NCI-H2171 (cell line): Measurements from ENCODE around the gene ELOVL1.
"Not testable (repeated sequence)": the region's sequence is repeated elsewhere in the genome, so short reads cannot be mapped to it uniquely, and the experiment has no call there.

Source experiments
- DNase-seq: peaks from one replicate; lab custom pipeline; 2025; lab: John Stamatoyannopoulos, UW

Gene ELOVL1

DNA sequence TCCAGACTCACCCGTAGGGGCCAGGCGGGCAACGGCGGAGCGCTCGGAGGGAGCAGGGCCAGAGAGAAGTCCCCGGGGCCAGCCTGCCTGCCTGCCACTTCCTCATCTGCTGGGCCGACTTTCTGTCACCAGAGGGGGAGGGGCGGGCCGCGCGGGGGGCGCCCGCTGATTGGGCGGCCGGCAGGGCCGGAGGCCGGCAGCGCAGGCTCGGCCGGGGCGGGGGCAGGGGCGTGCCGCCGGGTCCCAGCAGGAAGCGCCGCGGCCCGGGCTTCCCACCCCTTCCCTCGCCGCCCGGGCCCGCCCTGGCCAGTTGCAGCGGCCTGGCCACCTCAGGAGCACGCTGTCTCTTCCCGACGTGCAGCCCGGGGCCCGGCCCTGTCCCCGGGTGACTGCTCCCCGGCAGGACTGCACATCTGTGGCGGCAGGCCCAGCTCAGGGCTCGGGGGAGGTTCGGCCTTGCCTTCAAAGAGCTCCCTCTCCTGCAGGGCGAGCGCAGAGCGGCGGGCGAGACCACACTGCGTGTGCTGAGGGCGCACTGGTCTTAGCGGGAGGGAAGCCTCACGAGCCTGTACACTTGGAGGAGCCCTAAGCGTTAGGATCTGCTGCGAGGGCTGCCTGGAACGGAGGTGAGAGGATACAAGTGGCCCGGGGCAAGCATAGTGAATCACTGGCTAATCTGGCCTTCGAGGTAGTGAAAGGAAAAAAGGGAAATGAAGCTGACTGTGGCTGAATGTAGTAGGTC, at the start of gene ELOVL1:
TSS of gene ELOVL1 (minus strand) at position 108 of the 742 bp plus-strand sequence. CDS start 2,402 bp downstream, outside the sequence.
- peak; percentile 84 for DNase-seq

GRCh38 chr1:43415901-43416300, 48.1 kb upstream of the ELOVL1 start:
- no peak for DNase-seq

GRCh38 chr1:43414634-43415223, 46.9 kb upstream of the ELOVL1 start:
- peak; percentile 39 for DNase-seq

DNA sequence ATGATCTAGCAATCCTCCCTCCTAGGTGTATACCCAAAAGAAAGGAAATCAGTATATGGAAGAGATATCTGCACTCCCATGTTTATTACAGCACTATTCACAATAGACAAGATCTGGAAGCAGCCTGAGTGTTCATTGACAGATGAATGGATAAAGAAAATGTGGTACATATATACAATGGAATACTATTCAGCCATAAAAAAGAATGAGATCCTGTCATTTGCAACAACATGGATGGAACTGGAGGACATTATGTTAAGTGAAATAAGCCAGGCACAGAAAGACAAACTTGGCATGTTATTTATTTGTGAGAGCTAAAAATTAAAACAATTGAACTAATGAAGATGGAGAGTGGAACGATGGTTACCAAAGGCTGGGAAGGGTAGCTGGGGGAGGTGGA, 45.6 kb upstream of the ELOVL1 start:
- not testable (repeated sequence) for DNase-seq

- no peak for DNase-seq
Observed at GRCh38 chr1:43410571-43410970, 42.8 kb upstream of the ELOVL1 start.

GRCh38 chr1:43405876-43406234, 38.0 kb upstream of the ELOVL1 start:
- no peak for DNase-seq

- no peak for DNase-seq
Observed at GRCh38 chr1:43405219-43405875, 37.5 kb upstream of the ELOVL1 start.

DNA sequence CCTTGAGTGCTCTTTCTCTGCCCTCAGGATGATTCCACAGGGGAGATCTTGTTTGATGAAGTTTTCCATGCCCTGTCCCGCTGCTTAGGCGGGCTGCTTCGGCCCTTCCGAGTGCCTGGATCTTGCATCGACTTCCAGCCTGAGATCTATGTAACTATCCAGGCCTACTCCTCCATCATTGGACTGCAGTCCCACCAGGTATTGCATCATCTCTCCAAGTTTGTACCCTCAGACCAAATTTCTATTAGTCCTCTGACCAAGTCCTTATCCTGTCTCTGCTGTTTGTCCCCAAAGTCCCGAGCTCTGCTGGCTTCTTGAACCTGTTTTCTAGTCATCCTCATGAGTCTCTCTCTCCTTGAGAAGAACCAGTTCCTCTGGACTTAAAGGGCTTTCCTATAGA, 36.5 kb upstream of the ELOVL1 start:
- no peak for DNase-seq

- no peak for DNase-seq
Observed at GRCh38 chr1:43402089-43402865, 34.5 kb upstream of the ELOVL1 start.

DNA sequence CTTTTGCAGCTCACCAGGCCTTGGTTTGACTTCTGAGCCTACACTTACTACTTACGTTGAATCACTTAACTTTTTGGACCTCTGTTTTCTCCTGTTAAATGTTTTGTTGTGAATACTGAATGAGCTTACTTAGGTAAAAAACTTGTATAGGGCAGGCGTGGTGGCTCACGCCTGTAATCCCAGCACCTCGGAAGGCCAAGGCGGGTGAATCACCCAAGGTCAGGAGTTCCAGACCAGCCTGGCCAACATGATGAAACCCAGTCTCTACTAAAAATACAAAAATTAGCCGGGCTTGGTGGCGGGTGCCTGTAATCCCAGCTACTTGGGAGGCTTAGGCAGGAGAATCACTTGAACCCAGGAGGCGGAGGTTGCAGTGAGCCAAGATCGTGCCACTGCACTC, 32.6 kb upstream of the ELOVL1 start:
- DNase-seq: not testable (repeated sequence)

GRCh38 chr1:43398227-43398626, 30.4 kb upstream of the ELOVL1 start:
- DNase-seq: no peak

GRCh38 chr1:43396059-43396458, 28.2 kb upstream of the ELOVL1 start:
- DNase-seq: no peak

DNA sequence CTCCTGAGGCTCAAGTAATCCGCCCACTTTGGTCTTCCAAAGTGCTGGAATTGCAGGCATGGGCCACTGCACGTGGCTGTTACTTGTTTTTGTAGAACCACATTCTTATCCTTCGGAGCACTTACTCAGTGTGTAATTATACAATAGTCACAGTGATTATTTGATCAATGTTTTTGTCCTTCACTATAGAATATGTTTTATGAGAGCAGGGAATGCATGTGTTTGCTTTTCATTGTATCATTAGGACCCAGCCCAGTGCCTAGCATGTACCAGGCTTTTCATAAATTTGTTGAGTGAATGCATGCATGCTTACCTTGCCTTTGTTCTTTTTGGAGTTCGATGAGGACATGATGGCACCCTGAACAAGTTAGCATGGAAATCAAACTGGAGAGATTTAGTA, 27.7 kb upstream of the ELOVL1 start:
- DNase-seq: no peak

DNA sequence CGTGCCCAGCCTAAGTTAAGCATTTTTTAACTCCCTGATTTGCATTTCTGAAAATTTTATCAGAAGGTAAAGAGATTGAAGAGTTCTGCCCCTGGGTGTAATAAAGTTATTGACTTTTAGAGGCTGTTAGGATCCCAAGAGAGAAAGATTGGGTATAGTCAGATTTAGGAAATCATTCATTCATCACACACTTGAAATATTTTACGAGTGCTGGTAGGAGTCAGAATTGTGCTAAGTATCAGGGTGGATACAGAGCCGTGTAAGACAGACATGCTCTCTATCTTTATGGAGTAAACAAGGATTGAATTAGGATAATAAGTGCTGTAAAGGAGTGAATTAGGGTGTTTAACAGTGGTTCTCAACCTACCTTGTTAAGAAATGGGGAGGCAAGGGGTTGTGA, 24.9 kb upstream of the ELOVL1 start:
- no peak for DNase-seq

DNA sequence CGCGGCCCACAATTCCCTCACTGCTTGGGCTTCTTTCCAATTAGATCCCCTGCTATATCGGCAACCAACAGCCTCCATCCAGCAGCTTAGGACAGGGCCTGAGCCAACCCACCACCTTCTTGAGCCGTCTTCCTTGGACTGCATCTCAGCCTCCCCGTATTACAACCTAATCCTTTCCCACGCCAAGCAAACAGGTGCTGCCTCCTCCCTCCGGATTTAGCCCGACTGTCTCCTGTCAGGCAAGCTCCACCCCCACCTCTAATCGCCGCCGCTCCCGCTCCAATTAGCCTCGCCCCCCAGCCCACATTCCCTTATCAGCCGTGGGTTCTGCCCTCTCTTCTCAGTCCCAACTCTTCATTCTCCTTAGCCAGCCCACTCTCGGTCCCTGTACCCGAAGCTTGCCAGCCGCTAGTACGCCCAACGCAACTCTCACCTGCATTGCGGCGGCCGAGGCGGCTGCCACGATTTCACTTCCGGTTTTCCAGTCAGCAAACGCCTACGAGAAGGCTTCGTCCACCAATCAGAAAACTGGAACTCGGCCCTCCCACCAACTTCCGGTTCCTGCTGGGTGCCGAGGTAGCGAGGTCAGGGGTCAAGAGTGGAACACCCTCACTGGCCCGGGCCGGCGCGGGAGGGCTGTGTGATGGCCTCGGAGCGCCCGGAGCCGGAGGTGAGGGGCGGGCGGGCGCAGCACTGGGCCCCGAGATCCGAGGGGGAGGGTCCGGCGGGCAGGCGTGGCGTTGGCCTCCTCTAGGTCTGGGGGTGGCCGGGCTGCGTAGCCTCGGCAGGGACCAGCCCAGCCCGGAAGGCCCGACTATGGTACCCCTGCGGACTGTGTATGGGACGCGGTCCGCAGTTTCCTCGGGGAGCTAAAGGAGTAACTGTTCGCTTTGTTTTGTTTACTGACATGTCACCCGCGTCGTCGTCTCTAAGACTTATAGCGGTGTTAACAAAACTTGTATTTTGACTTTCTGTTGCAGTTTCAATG, 21.8 kb upstream of the ELOVL1 start, which contains the start of the genes MED8 and SZT2:
TSS of gene MED8 (minus strand) at position 475 of the 988 bp plus-strand sequence. CDS start at position 439, 36 bp downstream.
TSS of gene SZT2 (plus strand) at position 574 of the 988 bp plus-strand sequence. CDS start at position 644, 70 bp downstream.
- DNase-seq: peak; percentile 87

DNA sequence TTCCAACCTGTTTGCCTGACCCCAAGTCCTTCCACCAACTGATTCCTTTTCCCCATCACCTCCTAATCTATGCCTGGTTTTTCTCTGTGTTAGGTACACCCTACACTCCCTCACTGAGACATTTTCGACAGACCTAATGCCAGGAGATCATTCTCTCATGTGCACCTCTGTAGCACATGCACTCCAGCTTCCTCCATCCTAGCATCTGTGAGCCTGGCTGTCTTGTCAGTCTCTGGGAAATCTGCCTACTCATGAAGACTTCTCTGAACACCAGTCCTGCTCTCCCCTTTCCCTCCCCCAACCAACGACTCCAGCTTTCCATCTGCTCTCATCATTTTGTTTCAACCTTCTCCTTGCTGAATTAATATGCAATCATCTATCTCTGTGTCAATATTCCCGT, 20.8 kb upstream of the ELOVL1 start:
- no peak for DNase-seq

GRCh38 chr1:43387976-43388599, 20.3 kb upstream of the ELOVL1 start:
- no peak for DNase-seq

GRCh38 chr1:43386676-43387075, 18.9 kb upstream of the ELOVL1 start:
- DNase-seq: no peak

DNA sequence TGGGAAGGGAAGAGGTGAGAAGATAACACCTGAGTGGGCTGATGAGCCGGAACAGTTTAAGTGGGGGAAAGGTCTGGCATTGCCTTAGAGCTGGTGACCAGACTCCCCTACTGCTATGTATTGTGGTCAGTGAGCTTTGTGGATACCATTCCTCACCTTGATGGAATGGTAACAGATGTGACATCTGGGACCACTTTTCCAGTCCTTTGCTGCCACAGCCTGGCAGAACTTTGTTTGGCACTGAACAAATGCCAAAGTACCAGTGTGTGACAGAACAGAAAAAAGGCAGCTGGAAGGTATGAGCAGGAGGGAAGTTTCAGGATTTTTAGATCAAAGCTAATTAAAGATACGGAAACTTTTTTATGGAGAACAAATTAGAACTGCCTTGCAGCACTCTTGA, 15.6 kb upstream of the ELOVL1 start:
- DNase-seq: no peak

- DNase-seq: no peak
Observed at GRCh38 chr1:43382027-43382779, 14.4 kb upstream of the ELOVL1 start.
